GM18507 (cell line): ENCODE measurements around the gene CCDC85C.

Source experiments
- DNase-seq: peaks from one replicate; pipeline ENCODE4 v3.0.0; 2011; ENCODE audit warnings: low read depth; ENCODE audit not compliant: insufficient read length; ENCODE audit errors: extremely low spot score
- FAIRE-seq: peaks from 2 replicates; lab custom pipeline; 2011; peaks lifted over from hg19 to GRCh38; lab: Jason Lieb, UNC

Gene CCDC85C

DNA sequence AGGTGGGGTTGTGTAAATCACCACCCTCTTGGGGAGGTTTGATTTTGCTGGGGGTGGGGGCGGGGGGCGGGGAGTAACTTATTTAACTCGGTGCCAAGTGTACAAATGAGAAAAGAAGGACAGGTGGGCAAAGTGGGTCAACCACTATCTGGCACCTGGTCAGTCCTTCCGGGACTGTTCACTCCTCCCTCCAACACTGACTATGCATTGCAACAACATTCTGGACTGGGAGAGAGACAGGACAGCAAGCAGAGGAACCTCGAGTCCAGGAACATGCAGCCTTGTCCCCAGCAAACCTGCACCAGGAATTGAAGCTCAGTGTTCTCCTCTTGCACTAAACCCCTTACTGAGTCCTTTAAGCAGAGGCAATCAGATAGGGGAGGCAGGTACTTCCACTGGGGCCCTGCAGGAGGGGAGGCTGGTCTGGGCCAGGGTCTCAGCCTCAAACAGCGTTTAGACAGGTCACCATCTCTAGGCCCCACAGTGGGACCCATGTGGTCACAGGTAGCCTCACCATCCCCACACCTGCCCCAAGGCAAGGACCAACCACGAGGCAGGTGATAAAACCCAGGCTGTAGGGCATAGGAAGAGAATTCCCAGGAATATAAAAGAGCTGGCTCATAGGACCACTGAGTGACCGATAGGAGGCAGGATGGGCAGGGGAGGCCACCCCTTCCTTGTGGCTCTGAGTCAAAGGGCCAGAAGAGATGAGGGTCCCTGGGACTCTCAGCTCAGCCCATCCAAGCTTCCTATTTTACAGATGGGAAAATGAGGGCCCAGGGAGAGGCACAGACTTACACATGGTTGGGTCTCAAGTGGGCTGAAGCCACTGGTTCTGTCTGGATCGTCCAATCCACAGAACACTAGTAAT, 9.8 kb downstream of the CCDC85C start:
- DNase-seq: no peak
- FAIRE-seq: no peak

DNA sequence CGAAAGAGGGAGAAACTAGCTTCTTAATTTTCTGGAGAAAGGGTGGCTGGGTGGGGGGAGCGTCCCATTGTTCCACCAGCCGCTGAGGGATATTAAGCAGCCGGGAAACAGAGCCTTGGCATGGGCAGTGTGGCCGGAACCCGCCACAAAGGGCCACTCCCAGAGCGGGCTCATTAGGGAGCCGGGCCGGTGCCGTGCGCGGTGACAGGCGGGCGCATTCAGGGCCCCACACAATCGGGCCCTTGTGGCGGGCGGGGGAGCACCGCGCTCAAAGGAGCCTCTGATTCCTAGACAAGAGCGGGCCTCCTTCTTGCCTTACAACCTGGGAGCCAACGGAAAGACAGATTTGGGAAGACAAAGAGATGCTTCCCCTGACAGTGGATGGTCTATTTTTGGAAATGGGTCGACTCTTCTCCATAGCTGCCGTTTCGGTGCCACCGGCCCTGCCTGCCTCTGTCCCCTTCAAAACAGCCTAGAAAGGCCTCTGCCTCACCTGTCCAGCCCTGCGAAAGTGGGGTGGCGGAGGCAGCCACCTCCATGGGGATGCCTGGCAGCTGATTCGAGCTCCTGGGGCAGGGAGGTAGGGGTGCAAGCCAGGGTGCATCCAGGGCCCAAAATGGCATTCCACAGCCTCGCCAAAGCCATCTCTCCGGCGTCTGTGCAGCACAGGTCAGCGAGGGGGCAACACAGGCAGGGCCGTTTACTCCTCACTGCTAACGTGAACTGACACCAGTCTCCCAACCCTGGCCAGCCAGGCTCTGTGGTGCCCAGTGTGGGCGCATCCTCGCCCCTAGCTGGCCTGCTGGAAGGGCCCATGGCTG, 10.9 kb downstream of the CCDC85C start:
- DNase-seq (no peak), FAIRE-seq (no peak)

DNA sequence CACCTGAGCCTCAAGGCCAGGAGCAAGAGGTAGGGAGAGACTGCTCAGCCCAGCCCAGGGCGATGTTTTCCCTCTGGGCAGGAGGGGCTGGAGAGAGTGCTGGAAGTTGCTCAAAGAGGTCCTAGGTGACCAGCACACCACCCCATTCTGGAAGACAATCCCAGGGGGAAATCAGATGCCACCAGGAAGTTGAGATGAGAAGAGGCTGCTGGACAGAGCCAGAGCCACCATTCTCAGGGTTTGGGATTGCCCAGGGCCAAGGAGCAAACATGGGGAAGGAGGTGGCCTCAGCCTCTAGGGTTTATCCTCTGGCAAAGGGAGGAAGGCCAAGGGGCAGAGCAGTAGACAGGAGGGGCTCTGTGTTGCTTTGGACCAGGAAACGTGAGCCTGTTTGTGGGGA, 11.6 kb downstream of the CCDC85C start:
- DNase-seq (no peak), FAIRE-seq (no peak)

DNA sequence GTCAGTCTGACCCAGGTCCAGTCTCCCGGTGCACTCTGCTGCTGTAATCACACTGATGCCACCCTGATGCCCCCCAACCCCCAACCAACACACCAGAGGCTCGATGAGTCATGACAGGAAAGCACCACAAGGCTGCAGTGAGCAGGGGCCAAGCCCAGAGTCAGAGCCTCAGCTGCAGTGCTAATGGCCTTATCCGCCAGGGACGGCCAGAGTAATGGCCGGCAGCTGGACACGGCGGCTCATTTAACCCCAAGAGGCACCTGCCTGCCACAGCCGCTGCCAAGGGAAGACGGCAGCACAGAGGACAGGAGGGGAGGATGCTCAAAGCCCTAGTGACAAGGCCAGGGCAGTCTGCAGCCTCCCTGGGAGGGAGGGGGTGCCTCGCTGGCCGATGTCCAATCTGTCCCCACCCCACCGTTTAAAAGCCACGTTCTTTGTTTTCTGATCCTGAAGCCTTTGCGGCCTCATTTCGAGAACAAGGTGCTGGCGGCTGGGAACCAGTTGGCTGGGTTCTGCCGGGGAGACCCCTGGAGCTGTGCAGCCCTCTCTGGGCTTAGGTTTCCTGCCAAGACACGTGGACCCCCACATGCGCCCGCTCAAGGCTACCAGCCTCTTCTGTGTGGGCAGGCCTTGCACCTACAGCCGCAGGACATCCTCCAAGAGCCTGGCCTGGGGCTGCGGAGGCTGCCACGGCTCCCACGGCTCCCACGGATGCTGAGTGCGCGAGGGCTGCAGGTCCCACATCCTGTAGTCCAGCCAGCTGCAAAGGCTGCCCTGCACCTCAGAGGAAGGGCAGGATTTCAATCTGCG, 13.1 kb downstream of the CCDC85C start:
- DNase-seq: no peak
- FAIRE-seq: no peak

DNA sequence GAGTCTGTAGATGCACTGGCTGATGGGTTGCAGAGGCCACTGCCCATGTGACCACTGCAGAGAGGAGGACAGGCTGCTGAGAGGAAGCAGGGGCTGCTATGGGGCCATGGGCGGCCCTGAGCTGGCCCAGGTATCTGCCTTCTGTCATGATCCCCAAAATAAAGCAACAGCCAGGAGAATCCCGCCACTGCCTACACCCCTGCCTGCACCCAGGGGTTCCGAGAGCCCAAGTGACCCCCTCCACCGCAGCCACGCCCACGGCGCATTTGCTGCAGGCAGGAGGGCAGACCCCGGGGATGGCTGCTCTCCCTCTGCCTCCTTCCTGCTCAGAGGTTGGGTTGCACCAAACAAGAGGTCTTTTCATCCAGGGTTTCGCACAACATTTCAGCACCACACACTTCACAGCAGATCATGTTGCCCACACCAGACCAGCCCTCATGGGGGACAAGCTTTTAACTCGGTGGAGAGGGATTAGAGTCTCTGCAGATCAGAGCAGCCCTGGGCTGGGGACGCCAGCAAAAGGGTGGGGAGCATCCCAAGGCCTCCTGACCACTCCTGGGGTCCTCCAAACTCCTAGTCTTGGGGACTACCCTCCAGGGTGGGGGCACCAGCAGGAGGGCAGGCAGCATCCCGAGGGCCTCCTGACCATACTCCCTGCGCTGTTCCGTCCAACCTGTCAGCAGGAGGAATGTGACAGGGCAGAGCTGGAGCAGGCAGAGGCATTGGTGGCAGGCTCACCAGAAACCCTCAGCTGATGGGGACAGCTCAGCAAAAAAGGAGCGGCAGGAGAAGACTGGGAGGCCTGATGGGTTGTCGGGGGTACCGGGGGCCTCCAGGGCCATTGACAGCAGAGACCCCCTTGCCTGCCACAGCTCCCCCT, 14.1 kb downstream of the CCDC85C start:
- FAIRE-seq: no peak

DNA sequence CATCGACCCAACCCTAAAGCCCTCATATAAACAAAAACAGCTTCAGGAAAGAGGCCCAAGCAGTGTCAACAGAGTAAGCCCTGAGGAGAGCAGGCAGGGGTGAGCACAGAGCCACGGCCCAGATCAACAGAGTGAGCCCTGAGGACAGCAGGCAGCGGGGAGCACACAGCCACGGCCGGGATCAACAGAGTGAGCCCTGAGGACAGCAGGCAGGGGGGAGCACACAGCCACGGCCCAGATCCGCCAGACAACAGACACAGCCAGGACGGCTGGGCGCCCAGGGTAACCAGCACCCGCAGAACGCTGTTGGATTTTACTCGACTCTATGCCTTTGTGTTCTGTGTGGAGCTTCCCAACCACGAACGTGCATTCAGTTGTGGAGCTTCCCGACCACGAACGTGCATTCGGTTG, 15.0 kb downstream of the CCDC85C start:
- DNase-seq (no peak), FAIRE-seq (no peak)

More for the DNA sequence above, 14.1 kb downstream of the CCDC85C start:
- DNase-seq: no peak

DNA sequence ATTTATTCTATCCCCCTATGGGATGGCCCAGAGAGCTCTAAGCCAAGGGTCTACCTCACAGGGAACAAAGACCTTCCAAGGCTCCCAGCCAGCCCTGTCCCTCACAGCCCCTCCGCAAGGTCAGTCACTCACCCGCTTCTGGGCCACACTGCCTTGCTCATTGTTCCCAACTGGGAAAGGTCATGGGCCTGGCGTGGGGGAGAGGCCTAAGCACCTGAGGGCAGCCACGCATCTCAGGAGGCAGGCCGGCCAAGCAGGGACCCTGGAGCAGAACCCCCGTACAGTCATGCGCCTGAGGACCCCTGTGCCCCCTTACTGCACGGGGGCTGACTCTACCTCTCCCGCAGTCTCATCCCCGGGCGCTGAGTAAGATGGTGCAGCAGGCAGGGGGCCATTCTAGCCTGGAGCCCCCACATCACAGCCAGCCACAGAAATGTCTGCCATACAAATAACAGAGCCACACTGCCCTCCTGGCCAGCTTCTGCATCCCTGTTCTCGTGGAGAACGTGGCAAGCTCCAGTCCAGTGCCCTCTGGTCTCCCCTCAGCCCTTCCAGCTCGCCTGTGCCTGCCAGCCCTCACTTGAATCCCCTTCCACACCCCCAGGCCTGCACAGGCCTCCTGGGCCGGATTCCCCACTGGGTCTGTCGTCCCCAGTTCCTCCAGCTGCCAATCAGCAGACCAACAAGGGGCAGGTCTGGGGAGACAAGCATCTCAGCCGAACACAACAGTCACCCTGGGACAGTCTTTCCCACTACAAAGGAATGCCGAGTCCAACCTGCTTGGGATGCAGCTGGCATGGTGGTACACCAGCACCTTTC, 16.3 kb downstream of the CCDC85C start:
- DNase-seq (no peak), FAIRE-seq (no peak)

DNA sequence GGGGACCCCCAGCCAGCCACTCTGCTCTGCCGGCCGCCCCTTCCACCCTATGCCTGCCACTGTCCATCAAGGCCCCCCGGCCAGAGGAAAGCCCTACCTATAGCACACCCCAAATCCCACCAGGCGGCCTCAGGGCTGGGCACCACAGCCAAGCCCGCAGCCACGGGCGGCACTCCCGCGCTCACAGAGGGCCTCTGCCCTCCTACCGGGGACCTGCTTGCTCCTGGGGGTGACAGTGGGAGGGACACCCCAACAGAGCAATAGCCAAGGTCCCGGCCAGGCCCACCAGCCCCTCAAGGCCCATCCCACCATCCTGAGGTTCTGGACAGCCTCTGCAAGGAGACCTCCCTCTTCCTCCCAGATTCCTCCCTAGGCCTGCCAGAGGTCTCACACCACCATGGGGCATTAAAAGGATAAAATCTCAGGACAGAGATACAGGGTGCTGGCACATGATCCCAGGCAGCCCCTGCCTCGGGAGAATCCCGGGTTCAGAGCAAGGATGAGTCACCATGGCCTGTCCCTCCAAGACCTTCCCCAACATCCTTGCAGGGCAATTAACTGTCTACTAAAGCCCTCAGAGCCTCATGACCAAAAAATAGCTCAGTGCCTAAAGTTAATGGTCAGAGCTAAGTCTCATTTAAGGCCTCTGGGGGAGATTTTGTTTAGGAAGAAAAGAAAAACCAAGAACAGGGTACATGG, 17.1 kb downstream of the CCDC85C start:
- DNase-seq: no peak
- no peak for FAIRE-seq

DNA sequence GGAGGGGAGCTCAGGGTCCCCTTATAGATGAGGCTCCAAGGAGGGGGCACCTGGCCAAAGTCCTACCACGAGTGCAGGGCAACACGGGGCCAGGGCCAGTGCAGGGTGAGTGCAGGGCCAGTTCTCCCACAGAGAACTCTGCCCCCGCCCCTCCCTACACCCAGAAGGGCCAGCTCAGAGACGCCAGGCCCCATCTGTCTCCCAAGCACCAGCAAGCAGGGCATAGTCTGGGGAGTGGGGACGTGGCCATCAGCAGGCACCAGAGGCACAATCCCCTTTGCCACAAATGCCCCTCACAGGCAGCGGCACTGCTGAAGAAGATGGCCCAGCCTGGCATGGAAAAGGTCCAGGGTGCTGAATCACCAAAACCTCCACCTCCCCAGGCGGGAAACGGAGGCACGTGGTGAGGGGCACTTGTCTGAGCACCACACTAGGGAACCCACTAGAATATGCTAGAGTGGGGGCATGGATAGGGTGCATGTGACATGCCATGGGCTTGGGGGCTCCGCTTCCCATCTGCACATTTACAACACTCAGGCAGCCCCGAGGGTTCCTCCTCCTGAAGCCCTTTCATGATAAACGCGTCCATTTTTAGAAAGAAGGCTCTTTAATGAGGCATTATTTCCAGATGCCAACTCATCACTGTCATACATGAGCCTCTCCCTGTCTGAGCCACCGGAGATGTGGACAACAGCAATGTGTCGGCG, 17.8 kb downstream of the CCDC85C start:
- DNase-seq: no peak
- FAIRE-seq: no peak

DNA sequence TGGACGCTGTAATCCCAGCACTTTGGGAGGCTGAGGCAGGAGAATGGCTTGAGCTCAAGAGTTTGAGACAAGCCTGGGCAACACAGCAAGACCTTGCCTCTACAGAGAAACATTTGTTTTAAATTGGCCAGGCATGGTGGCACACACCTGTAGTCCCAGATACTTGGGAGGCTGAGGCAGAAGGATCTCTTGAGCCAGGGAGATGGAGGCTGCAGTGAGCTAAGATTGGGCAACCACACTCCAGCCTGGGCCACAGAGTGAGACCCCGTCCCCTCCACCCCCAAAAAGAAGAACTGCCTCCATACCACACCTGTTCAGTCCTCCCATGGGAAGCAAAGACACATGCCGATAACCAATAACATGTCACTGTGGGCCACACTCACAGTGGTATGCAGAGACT, 19.2 kb downstream of the CCDC85C start:
- FAIRE-seq (no peak), DNase-seq (no peak)

DNA sequence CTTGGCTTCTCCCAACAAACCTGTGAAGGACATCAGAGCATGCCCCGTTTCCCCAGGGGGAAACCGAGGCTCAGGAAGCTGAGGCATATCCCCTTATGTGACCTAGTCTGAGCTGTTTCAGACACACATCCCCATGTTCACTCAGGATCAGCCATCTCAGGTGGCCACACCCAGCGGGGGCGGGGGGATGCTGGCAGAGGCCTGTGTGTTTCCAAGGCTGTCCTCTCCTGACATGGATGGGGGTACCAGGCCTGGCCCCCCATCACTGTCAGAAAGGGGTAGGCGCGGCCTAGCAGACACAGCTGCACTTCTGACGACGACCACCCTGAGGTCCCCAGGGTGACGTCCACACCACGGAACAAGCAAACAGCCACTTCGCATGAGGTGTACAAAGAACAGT, 22.1 kb downstream of the CCDC85C start:
- FAIRE-seq (no peak), DNase-seq (no peak)

DNA sequence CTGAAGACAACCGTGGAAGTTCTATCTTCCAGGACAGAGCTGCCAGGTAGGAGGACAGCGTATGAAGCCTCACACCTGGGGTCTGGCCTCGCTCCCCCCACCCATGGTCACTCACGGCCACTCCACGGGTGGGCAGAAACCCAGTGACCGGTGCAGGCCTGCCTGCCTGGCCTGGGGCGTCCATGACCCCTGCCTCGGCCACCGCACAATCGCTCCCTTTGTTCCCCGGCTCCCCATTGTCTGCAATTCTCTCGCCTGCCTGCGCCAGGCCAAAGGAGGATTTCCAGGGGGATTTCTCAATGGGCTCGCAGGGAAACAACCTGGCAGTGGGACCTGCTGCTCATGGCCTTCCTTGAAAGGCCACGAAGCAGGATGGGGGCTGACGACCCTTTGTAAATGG, 22.6 kb downstream of the CCDC85C start:
- DNase-seq (no peak), FAIRE-seq (no peak)

DNA sequence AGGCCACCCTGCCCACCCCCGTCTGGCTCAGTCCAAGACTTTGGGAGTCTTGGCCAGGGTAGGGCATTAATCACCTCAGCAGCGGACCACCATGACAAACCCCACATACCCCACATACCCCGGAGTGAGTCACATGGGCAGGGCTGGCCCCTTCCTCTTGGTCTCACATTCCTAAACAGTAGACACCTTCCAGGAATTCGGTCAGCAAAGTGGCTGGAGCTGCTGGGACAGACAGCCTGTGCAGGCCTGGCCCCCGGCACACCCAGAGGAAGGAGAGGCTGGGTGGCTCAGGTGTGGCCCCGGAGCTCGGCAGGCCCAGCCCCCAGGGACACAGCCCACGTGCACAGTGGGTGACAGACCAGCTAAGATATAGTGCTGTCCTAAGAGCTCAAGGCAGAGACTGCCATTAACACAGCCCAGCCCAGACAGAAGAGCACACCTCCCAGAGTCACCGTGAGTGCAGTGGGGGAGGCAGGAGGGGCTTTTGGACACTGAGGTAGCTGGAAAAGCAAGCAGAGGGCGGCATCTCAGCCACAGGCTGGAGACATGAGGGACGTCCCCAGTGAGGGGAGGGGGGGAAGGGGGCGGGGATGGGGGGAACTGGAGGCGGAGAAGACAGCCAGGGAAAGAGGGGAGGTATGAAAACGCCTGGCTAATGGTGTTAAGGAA, 24.0 kb downstream of the CCDC85C start:
- FAIRE-seq: no peak
- DNase-seq: no peak

DNA sequence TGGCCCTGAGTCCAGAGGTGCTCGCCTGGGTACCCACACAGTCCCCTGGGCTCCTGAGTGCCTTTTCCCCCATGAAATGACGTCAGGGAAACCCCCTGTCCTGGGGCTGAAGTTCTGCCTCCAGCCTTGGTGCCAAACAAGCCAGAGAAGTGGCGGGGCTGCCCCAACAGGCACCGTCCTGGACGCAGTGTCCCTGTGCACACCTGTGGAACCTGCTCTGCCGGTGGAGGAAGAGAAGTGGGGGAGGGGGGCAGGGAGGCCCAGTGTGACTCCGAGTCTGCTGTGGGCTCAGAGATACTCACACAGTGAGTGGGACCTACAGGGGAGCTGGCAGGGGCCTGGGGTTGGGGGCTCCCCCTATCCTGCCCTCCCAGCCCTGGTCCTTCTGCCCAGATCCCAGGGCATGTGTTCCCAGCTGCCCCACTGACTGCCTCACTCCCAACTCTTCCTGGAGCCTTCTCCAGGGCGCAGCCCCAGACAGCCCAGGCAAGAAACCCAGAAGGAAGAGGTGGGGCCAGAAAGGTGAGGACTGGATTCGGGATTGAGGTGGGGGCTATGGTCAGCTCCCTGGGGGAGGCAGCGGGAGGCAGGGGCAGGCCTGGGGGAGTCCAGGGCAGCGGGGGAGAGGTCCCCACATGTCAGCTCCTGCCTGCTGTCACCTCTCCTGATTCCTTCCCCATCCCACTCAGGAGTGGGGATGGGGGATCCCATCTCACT, 24.7 kb downstream of the CCDC85C start:
- DNase-seq: no peak
- no peak for FAIRE-seq

DNA sequence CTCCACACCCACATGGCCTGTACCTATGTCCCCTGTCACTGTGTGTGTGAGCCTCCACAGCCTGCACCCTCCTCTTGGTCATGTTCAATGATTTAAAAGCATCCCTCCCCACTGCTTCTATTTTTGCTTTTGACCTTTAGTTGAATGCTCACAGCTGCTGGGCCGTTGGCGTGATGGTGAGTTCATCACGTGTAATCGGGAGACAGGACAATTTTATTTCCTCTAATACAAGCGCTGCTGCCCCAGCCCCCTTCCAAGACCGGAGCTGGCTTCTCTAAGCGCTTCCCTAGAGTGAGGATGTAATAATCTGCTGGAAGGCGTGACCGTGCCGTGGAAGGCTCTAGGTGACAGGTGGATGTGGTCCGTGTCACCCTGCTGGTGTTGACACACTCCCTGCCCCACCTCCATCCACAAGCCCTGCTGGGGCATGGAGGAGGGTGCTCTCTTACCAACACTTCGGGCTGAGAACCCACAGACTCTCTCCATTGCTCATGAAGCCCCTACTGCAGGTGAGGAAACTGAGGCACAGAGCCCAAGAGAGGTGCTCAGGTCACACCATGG, 25.4 kb downstream of the CCDC85C start:
- FAIRE-seq (no peak), DNase-seq (no peak)
